ENCODE measurements around the gene LYSMD3. TPM values are rescaled to one million over a fixed set of nuclear protein-coding genes. Genes with fewer than 3 reads are reported as not detected.

Gene LYSMD3
- total RNA-seq, 4 donors from 2014 or later, result 13.9 to 37.0 (median 15.8) TPM

- TF ChIP-seq CTCF (IDR thresholded peaks at IDR 0.05; ENCODE audit: low read depth), result no peak
Measured at GRCh38 chr5:90504743-90505142, 24.6 kb downstream of the LYSMD3 start.

- no peak for TF ChIP-seq CTCF (IDR thresholded peaks at IDR 0.05; ENCODE audit: low read depth)
Measured at GRCh38 chr5:90503596-90503995, 25.8 kb downstream of the LYSMD3 start.

GRCh38 chr5:90495146-90495545, 34.2 kb downstream of the LYSMD3 start:
- no peak for TF ChIP-seq CTCF (IDR thresholded peaks at IDR 0.05; ENCODE audit: low read depth)

DNA sequence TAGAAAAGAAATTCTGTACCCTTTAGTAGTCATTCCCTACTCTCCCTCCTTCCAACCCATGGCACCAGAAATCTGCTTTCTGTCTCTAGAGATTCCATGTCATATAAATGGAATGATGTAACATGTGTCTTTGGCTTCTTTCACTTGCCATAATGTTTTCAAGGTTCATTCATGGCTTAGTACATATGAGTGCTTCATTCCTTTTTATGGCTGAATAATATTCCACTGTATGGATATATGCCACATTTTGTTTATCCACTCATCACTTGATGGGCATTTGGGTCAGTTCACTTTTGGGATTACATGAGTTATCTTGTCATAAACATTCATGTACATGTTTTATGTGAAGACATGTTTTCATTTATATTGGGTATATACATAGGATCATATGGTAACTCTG, 35.3 kb downstream of the LYSMD3 start:
- no peak for TF ChIP-seq CTCF (IDR thresholded peaks at IDR 0.05; ENCODE audit: low read depth)

GRCh38 chr5:90488791-90489190, 40.6 kb downstream of the LYSMD3 start:
- TF ChIP-seq CTCF (IDR thresholded peaks at IDR 0.05; ENCODE audit: low read depth), result no peak

DNA sequence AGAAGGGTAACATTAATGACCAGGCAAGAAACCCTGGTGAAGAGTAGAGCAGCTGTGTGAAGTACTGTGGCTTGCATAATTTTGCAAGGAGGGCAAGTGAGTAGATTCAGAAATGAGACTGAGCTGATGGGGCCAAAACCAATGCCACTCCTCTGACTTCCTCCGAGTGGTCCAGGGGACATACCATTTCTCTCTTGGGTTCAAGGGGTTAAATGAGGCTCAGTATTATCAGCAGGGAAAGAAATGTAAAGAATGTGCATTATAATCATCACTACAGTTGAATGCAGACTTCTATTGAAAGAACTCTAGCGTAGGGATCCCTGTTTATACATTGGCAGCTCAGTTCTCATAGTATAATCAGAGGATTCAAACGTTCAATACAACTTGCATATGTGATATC, 44.8 kb downstream of the LYSMD3 start:
- TF ChIP-seq CTCF (IDR thresholded peaks at IDR 0.05; ENCODE audit: low read depth), result no peak

- TF ChIP-seq CTCF (IDR thresholded peaks at IDR 0.05; ENCODE audit: low read depth), result no peak
Measured at GRCh38 chr5:90483206-90483605, 46.2 kb downstream of the LYSMD3 start.

All from subcutaneous adipose tissue (tissue), 4 donors.